IMR-90 (cell line): Measurements from ENCODE around the gene RSRC2. TPM values are rescaled to one million over a fixed set of nuclear protein-coding genes. Genes with fewer than 3 reads are reported as not detected.
"Not testable (repeated sequence)": the region's sequence is repeated elsewhere in the genome, so short reads cannot be mapped to it uniquely, and the experiment has no call there.

Source experiments
- ATAC-seq: fragments of 200-7000 bp; cut with Tn5 transposase; 2 replicates; pipeline ENCODE4 v1.9.1; 2020; ENCODE audit warnings: low read depth, mild to moderate bottlenecking, moderate library complexity
- BruUV-seq: library from RNA; stranded (reverse); fragments of 400-500 nt; replicated peaks from 2 replicates; lab custom pipeline; 2021; lab: Mats Ljungman, UMichigan
- CTCF ChIA-PET: fragments of 300-600 bp; formaldehyde crosslinking; extraction: SDS; loops from one replicate; lab custom pipeline; 2021; ENCODE audit warnings: antibody characterized with exemption; lab: Yijun Ruan, JAX
- POLR2A ChIA-PET: fragments of 300-600 bp; sonication (Branson Sonifier 250); formaldehyde crosslinking; loops from one replicate; lab custom pipeline; 2022; ENCODE audit warnings: antibody characterized with exemption; ENCODE audit not compliant: unreplicated experiment; lab: Charles Lee
- DNase-seq: peaks from one replicate; pipeline ENCODE4 v3.0.0; 2013
- H2AFZ ChIP-seq: replicated peaks from 2 replicates; pipeline ENCODE3; 2013; ENCODE audit warnings: low read length, mild to moderate bottlenecking; ENCODE audit not compliant: poor library complexity
- H2AK5ac ChIP-seq: 2 replicates; pipeline ENCODE4 v1.6.1; 2013; ENCODE audit warnings: low read depth, low read length, inconsistent platforms
- H2AK9ac ChIP-seq: replicated peaks from 2 replicates; pipeline ENCODE3; 2013; ENCODE audit warnings: mild to moderate bottlenecking, low read depth, low read length, moderate library complexity; ENCODE audit not compliant: poor library complexity
- H2BK120ac ChIP-seq: 2 replicates; pipeline ENCODE4 v1.6.1; 2013; ENCODE audit warnings: low read depth, low read length, inconsistent platforms
- H2BK15ac ChIP-seq: 3 replicates; pipeline ENCODE4 v1.6.1; 2013; ENCODE audit warnings: low read depth, low read length, inconsistent platforms
- H2BK20ac ChIP-seq: 2 replicates; pipeline ENCODE4 v1.6.1; 2013; ENCODE audit warnings: low read depth, mild to moderate bottlenecking, inconsistent platforms, low read length, moderate library complexity
- H2BK5ac ChIP-seq: 2 replicates; pipeline ENCODE4 v1.6.1; 2013; ENCODE audit warnings: mild to moderate bottlenecking, low read depth, low read length, inconsistent platforms; ENCODE audit not compliant: poor library complexity, severe bottlenecking
- H3K14ac ChIP-seq: replicated peaks from 2 replicates; pipeline ENCODE4 v1.6.1; 2013; ENCODE audit warnings: low read depth, low read length, inconsistent platforms
- H3K18ac ChIP-seq: 2 replicates; pipeline ENCODE4 v1.6.1; 2013; ENCODE audit warnings: low read depth, low read length, control low read depth
- H3K23ac ChIP-seq: 2 replicates; pipeline ENCODE4 v1.6.1; 2013; ENCODE audit warnings: low read depth, low read length, inconsistent platforms
- H3K27ac ChIP-seq: 2 replicates; pipeline ENCODE4 v1.5.1; 2013; ENCODE audit warnings: mild to moderate bottlenecking, control low read depth, low read length; ENCODE audit not compliant: insufficient read depth
- H3K27me3 ChIP-seq: 2 replicates; pipeline ENCODE4 v1.6.1; 2013; ENCODE audit warnings: low read length; ENCODE audit not compliant: control insufficient read depth, insufficient read depth
- H3K36me3 ChIP-seq: 2 replicates; pipeline ENCODE4 v1.6.1; 2013; ENCODE audit warnings: low read length, mixed read lengths; ENCODE audit not compliant: control insufficient read depth, insufficient read depth
- H3K4ac ChIP-seq: 2 replicates; pipeline ENCODE4 v1.6.1; 2013; ENCODE audit warnings: low read depth, low read length, inconsistent platforms
- H3K4me1 ChIP-seq: 2 replicates; pipeline ENCODE4 v1.6.1; 2013; ENCODE audit warnings: low read length, mixed read lengths; ENCODE audit not compliant: control insufficient read depth, insufficient read depth
- H3K4me2 ChIP-seq: 2 replicates; pipeline ENCODE4 v1.6.1; 2013; ENCODE audit warnings: low read depth, mild to moderate bottlenecking, control low read depth, low read length, moderate library complexity
- H3K4me3 ChIP-seq: 2 replicates; pipeline ENCODE4 v1.5.1; 2013; ENCODE audit warnings: low read depth, mild to moderate bottlenecking, control low read depth, low read length, moderate library complexity; ENCODE audit not compliant: insufficient read depth
- H3K56ac ChIP-seq: 2 replicates; pipeline ENCODE4 v1.6.1; 2013; ENCODE audit warnings: low read length, inconsistent platforms; ENCODE audit not compliant: insufficient read depth; ENCODE audit errors: extremely low read depth
- H3K79me1 ChIP-seq, 2 experiments: 2 replicates each; pipeline ENCODE4 v1.6.1; 2013; ENCODE audit warnings: low read length in 2 of 2, inconsistent platforms in 1 of 2, low read depth in 1 of 2
- H3K9ac ChIP-seq: 2 replicates; pipeline ENCODE4 v1.6.1; 2013; ENCODE audit warnings: low read depth, low read length, control low read depth
- H3K9me1 ChIP-seq: 2 replicates; pipeline ENCODE4 v1.6.1; 2013; ENCODE audit warnings: low read length, inconsistent platforms; ENCODE audit not compliant: insufficient read depth
- H3K9me3 ChIP-seq: 2 replicates; pipeline ENCODE4 v1.6.1; 2013; ENCODE audit warnings: low read length; ENCODE audit not compliant: control insufficient read depth, insufficient read depth
- H4K20me1 ChIP-seq: 2 replicates; pipeline ENCODE4 v1.6.1; 2013; ENCODE audit warnings: low read length, inconsistent platforms; ENCODE audit not compliant: insufficient read depth
- H4K5ac ChIP-seq: 2 replicates; pipeline ENCODE4 v1.6.1; 2013; ENCODE audit warnings: mild to moderate bottlenecking, low read depth, low read length, control low read depth
- H4K8ac ChIP-seq, 2 experiments: 2 replicates each; pipeline ENCODE4 v1.6.1; 2013; ENCODE audit warnings: low read depth in 2 of 2, low read length in 2 of 2, control low read depth in 1 of 2, inconsistent platforms in 1 of 2
- H4K91ac ChIP-seq: 2 replicates; pipeline ENCODE4 v1.6.1; 2013; ENCODE audit warnings: low read depth, low read length, inconsistent platforms; ENCODE audit not compliant: insufficient read depth
- WGBS, 2 experiments: methylation state at CpG; one replicate each; pipeline versions ENCODE4 v1.1.5 to v1.1.7; 2013; ENCODE audit warnings: missing lambda C conversion rate in 2 of 2; ENCODE audit not compliant: insufficient read length in 1 of 2; ENCODE audit errors: extremely low coverage in 2 of 2; 5-methylcytosine and 5-hydroxymethylcytosine counted together
- dilution Hi-C: fragments of 300-500 bp; cut with HindIII; formaldehyde crosslinking; loops from one replicate; pipeline ENCODE4 v1.14.3; 2018; ENCODE audit warnings: low sequenced_read_pairs; ENCODE audit not compliant: unreplicated experiment
- in situ Hi-C: fragments of 300-500 bp; cut with MboI; formaldehyde crosslinking; loops from 3 replicates; pipeline ENCODE4 v1.14.3; 2019; ENCODE audit warnings: low sequenced_read_pairs, inconsistent platforms, mixed read lengths
- intact Hi-C: fragments of 100-400 bp; cut with micrococcal nuclease; formaldehyde crosslinking; loops from 2 replicates; pipeline ENCODE4 v1.10.0; 2022
- polyA plus RNA-seq, 3 experiments: library from polyadenylated mRNA; depleted of rRNA; stranded (reverse); fragments of >200 nt; gene quantifications; 2 replicates each; pipeline ENCODE4 v1.2.3, GENCODE V29; 2012; ENCODE audit warnings: low replicate concordance in 1 of 3
- total RNA-seq: library from RNA; depleted of rRNA; stranded (reverse); fragments of >200 nt; gene quantifications from 2 replicates; pipeline ENCODE4 v1.2.3, GENCODE V29; 2012

The RSRC2 gene
- total and polyA plus RNA-seq, 2 of the 4 experiments (the other 2 are of a cell fraction), result 18.6 to 31.5 TPM

DNA sequence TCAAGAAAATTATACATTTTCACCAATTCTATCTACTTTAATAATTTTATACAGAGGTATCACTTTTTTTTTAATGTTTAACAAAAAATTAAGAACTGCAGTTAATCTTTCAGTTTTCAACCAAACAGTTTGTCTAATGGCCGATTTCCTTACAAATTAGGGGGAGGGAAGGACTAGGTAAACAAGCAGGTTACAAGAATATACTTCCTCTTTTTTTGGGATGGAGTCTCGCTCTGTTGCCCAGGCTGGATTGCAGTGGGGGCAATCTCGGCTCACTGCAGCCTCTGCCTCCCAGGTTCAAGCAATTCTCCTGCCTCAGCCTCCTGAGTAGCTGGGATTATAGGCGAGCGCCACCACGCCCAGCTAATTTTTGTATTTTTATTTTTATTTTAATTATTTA lies 33.5 kb downstream of the RSRC2 start:
- dilution Hi-C loops, POLR2A ChIA-PET: not testable (repeated sequence)

More for the DNA sequence above, 33.5 kb downstream of the RSRC2 start:
- intact Hi-C loops, H2BK5ac ChIP-seq, H2AK9ac ChIP-seq, H4K8ac ChIP-seq, H3K9me1 ChIP-seq, H3K23ac ChIP-seq, H2AK5ac ChIP-seq, H2BK15ac ChIP-seq, H2BK120ac ChIP-seq, H3K56ac ChIP-seq, H3K18ac ChIP-seq, H2AFZ ChIP-seq, H3K9me3 ChIP-seq, DNase-seq, BruUV-seq, H3K27me3 ChIP-seq, H3K4me1 ChIP-seq, H3K4me2 ChIP-seq, ATAC-seq, H3K4me3 ChIP-seq, H3K14ac ChIP-seq, H3K4ac ChIP-seq, H4K91ac ChIP-seq, H3K9ac ChIP-seq, CTCF ChIA-PET, in situ Hi-C loops, H3K27ac ChIP-seq, H4K5ac ChIP-seq, H2BK20ac ChIP-seq: not testable (repeated sequence)
- Histone ChIP-seq H3K79me1 (peaks cover 25 to 57% of the 10 kb centered on the region in 2 experiments), H4K20me1 (peaks cover 26% of the 10 kb centered on the region), H3K36me3 (peaks cover 29% of the 10 kb centered on the region)
- no CpG with 5 or more reads among the region's 6 CpGs for WGBS, 2 experiments
